Upper lobe of right lung (tissue), 1 donor: ENCODE data around the gene MND1. TPM values are rescaled to one million over a fixed set of nuclear protein-coding genes. Genes with fewer than 3 reads are reported as not detected.

Experiments
- ATAC-seq: fragments of 200-7000 bp; cut with Tn5 transposase; one replicate; pipeline ENCODE4 v1.9.1; 2020; ENCODE audit warnings: mild to moderate bottlenecking, moderate library complexity
- DNase-seq: peaks from one replicate; pipeline ENCODE4 v3.0.0-alpha.2; 2020
- H3K27ac ChIP-seq: fragments of 200-600 bp; one replicate; pipeline ENCODE4 v1.8.0; 2022
- H3K27me3 ChIP-seq: fragments of 200-600 bp; one replicate; pipeline ENCODE4 v1.8.0; 2022; ENCODE audit warnings: mild to moderate bottlenecking
- H3K36me3 ChIP-seq: fragments of 200-600 bp; one replicate; pipeline ENCODE4 v1.8.0; 2022
- H3K4me1 ChIP-seq: fragments of 200-600 bp; one replicate; pipeline ENCODE4 v1.8.0; 2022
- H3K4me3 ChIP-seq: fragments of 200-600 bp; one replicate; pipeline ENCODE4 v1.8.0; 2022; ENCODE audit warnings: mild to moderate bottlenecking
- H3K9me3 ChIP-seq: fragments of 200-600 bp; one replicate; pipeline ENCODE4 v1.8.0; 2022
- CTCF ChIP-seq: fragments of 200-600 bp; IDR thresholded peaks from one replicate; pipeline ENCODE4 v1.8.0; 2022; ENCODE audit warnings: antibody characterized with exemption
- intact Hi-C: fragments of 100-400 bp; cut with DNase I; formaldehyde crosslinking; loops from one replicate; pipeline ENCODE4 v1.11.0; 2022
- total RNA-seq: library from RNA; stranded (reverse); fragmentation: NEBNext Ultra II Directional; extraction: Animal tissue kit (Norgen Biotek cat#: 25700); gene quantifications from one replicate; pipeline ENCODE4 v1.2.1, GENCODE V29; 2021
- donor health status: DM: no; HTN: yes; CAD: no; lungs with severe emphysema.

MND1 gene
- total RNA-seq, 1 donor from 2014 or later: not detected

DNA sequence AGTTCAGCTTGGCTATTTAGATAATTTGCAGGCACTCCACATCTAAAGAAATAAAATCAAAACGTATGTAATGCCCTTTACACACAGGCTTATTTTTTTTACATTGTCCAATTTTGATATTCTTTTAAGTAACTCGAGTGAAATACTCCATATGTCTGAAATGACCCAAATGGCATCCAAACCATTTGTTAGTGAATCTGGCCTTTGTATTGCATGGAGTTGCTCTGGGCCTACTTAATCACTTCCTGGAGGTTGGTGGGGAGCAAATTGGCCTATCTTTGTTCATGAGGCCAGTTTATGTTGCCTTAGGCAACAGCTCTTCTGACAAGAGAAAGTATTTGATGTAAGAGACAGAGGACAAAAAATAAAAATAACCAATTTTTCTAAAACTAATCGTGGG is 74.1 kb downstream of the MND1 start:
- ATAC-seq (no peak), DNase-seq (no peak)
- no peak for TF ChIP-seq CTCF
- intact Hi-C loops: no loop called here
- Histone ChIP-seq H3K36me3 (no peaks in the 10 kb centered on the region), H3K27me3 (no peaks in the 10 kb centered on the region), H3K9me3 (no peaks in the 10 kb centered on the region), H3K27ac (no peak overlapping the region), H3K4me3 (no peak overlapping the region), H3K4me1 (no peaks in the 10 kb centered on the region)

DNA sequence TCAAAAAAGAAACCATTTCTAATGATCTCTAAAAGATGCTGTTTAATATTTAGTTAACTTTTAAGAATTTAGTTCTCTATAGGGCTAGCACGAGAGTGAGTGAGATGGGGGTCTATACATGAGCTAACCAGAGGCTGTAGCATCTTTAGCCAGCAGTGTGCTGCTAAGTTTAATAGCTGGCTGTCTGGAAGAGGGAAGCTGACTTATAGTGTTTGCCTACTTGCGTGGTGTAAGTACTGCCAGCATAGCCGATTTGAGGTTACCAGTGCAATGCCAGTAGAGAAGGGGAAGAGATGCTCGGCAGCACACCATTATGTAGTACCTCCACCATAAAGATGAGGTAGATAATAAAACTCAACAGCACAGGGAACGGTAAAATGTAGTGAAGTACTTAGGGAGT is 74.5 kb downstream of the MND1 start:
- intact Hi-C loops: no loop called here
- Histone ChIP-seq H3K27me3 (no peaks in the 10 kb centered on the region), H3K9me3 (no peaks in the 10 kb centered on the region), H3K27ac (no peak overlapping the region), H3K36me3 (no peaks in the 10 kb centered on the region), H3K4me3 (no peak overlapping the region), H3K4me1 (no peaks in the 10 kb centered on the region)
- TF ChIP-seq CTCF: no peak
- ATAC-seq: no peak
- no peak for DNase-seq

DNA sequence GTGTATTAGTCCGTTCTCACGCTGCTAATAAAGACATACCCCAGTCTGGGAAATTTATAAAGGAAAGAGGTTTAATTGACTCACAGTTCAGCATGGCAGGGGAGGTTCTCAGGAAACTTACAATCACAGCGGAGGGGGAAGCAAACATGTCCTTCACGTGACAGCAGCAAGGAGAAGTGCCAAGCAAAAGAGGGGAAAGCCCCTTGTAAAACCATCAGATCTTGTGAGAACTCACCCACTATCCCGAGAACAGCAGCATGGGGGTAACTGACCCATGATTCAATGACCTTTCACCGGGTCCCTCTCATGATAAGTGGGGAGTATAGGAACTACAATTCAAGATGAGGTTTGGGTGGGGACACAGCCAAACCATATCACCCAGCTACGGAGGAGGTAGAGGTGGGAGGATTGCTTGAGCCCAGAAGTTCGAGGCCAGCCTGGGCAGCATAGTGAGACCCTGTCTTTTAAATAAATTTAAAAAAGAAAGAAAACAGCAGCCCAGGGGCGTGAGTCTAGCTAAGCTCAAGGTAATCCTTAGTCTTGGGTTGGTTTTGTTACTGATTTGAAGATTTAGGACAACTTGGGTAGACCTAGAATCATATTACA is 75.3 kb downstream of the MND1 start:
- DNase-seq (no peak), ATAC-seq (no peak)
- H3K36me3 ChIP-seq: no peaks in the 10 kb centered on the region
- H3K27me3 ChIP-seq: no peaks in the 10 kb centered on the region
- TF ChIP-seq CTCF: no peak
- no peak overlapping the region for H3K4me3 ChIP-seq
- no peaks in the 10 kb centered on the region for H3K9me3 ChIP-seq
- H3K27ac ChIP-seq: no peak overlapping the region
- H3K4me1 ChIP-seq: no peaks in the 10 kb centered on the region
- intact Hi-C loops: no loop called here

- no peak for TF ChIP-seq CTCF
- DNase-seq (no peak), ATAC-seq (no peak)
- Histone ChIP-seq H3K4me3 (no peak overlapping the region), H3K27ac (no peak overlapping the region), H3K4me1 (no peaks in the 10 kb centered on the region), H3K27me3 (no peaks in the 10 kb centered on the region), H3K9me3 (no peaks in the 10 kb centered on the region), H3K36me3 (no peaks in the 10 kb centered on the region)
- intact Hi-C loops: no loop called here
Observed at GRCh38 chr4:153420361-153420760, 75.9 kb downstream of the MND1 start.

DNA sequence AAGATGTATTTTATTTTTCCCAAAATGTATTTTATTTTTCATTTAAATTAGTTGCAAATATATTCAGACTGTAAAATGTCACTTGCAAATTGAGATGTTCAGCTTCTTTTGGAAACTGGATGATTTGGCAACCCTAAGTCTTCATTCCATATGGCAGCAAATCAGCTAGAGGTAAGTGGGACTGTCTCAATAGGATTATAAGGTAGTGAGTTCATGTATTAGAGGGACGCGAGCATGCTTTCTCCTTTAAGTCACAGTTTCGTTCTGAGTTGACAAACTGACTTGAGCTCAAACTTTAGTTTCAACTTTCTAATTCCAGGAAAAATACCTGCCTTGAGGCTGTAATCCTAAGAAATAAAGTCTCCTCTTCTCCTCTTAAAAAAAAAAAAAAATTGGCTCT is 77.5 kb downstream of the MND1 start:
- no peak for ATAC-seq
- Histone ChIP-seq H3K27ac (no peak overlapping the region), H3K9me3 (no peaks in the 10 kb centered on the region), H3K4me1 (no peaks in the 10 kb centered on the region), H3K4me3 (no peak overlapping the region), H3K36me3 (no peaks in the 10 kb centered on the region), H3K27me3 (no peaks in the 10 kb centered on the region)
- no peak for TF ChIP-seq CTCF
- no peak for DNase-seq
- intact Hi-C loops: no loop called here
